Measurements from ENCODE around the gene GLG1. TPM values are rescaled to one million over a fixed set of nuclear protein-coding genes. Genes with fewer than 3 reads are reported as not detected.

The GLG1 gene
- polyA plus RNA-seq, 2 of the 4 experiments (the other 2 are of a cell fraction), result 51.9 to 90.6 TPM

DNA sequence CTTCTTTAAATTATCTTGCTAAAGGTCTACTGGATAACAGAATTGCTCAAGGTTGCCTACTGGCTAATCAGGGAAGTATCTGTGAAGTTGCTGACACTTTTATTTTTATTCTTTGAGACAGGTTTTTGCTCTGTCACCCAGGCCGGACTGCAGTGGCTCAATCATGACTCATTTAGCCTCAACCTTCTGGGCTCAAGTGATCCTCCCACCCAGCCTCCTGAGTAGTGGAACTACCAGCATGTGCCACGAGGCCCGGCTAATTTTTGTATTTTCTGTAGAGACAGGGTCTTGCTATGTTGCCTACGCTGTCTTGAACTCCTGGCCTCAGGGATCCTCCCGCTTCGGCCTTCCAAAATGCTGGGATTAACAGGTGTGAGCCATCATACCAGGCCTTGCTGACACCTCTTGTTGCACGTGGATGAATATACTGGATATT, 43.1 kb downstream of the GLG1 start:
- peak in 1 of 2 experiments; percentile 41 for DNase-seq (ENCODE audit: low read depth in 1 of 2, low spot score in 1 of 2)
- H3K9me3 ChIP-seq, result no peaks in the 10 kb centered on the region

GRCh38 chr16:74562117-74562516, 44.8 kb downstream of the GLG1 start:
- H3K27ac ChIP-seq, result no peak overlapping the region
- WGBS (ENCODE audit: missing lambda C conversion rate), result 83% methylated on average over 1 of the region's 1 CpG
- no peaks in the 10 kb centered on the region for H3K9me3 ChIP-seq
- H3K4me2 ChIP-seq, result no peak overlapping the region
- peaks cover 9% of the 10 kb centered on the region for H3K4me1 ChIP-seq
- CTCF ChIA-PET, result interaction anchor here (1.5 to 2.2 kb wide), 2 partner anchors 9 to 60 kb away, joined by 3 to 11 read pairs; no protein-coding TSS in a partner anchor
- H3K4me3 ChIP-seq, result no peak overlapping the region
- FAIRE-seq (no peak), ATAC-seq (no peak), DNase-seq (ENCODE audit: low read depth in 1 of 2, low spot score in 1 of 2) (no peak)
- POLR2A ChIA-PET, result no interaction called here
- no peak for TF ChIP-seq FOXS1 (CRISPR knock-in tag; IDR thresholded peaks at IDR 0.05)
- no peak for TF ChIP-seq JUNB (IDR thresholded peaks at IDR 0.05)
- TF ChIP-seq, protein P1, sequence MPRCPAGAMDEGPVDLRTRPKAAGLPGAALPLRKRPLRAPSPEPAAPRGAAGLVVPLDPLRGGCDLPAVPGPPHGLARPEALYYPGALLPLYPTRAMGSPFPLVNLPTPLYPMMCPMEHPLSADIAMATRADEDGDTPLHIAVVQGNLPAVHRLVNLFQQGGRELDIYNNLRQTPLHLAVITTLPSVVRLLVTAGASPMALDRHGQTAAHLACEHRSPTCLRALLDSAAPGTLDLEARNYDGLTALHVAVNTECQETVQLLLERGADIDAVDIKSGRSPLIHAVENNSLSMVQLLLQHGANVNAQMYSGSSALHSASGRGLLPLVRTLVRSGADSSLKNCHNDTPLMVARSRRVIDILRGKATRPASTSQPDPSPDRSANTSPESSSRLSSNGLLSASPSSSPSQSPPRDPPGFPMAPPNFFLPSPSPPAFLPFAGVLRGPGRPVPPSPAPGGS (IDR thresholded peaks at IDR 0.05), result no peak
- no peak for TF ChIP-seq SMC3 (IDR thresholded peaks at IDR 0.05)
- TF ChIP-seq CHD2 (IDR thresholded peaks at IDR 0.05; ENCODE audit: low read length, partially characterized antibody), result no peak
- TF ChIP-seq, protein P2, sequence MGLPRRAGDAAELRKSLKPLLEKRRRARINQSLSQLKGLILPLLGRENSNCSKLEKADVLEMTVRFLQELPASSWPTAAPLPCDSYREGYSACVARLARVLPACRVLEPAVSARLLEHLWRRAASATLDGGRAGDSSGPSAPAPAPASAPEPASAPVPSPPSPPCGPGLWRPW (IDR thresholded peaks at IDR 0.05), result no peak
- TF ChIP-seq KDM1A (IDR thresholded peaks at IDR 0.05; ENCODE audit: low read depth), result no peak
- no peak for TF ChIP-seq NPAS2 (CRISPR knock-in tag; IDR thresholded peaks at IDR 0.05; ENCODE audit: borderline replicate concordance)
- TF ChIP-seq HOXA7 (CRISPR knock-in tag; IDR thresholded peaks at IDR 0.05), result no peak
- TF ChIP-seq REST (IDR thresholded peaks at IDR 0.05), result no peak
- TF ChIP-seq ZNF302 (CRISPR knock-in tag; IDR thresholded peaks at IDR 0.05), result no peak
- TF ChIP-seq MAZ (IDR thresholded peaks at IDR 0.05; ENCODE audit: borderline replicate concordance, low read depth, low read length), result no peak

More for the DNA sequence above, 43.1 kb downstream of the GLG1 start:
- ChIA-PET POLR2A (no interaction called here), CTCF (no interaction called here)
- Histone ChIP-seq H3K4me2 (no peak overlapping the region), H3K4me1 (peaks cover 9% of the 10 kb centered on the region), H3K4me3 (no peak overlapping the region), H3K27ac (no peak overlapping the region)
- no peak for FAIRE-seq
- ATAC-seq, result peak; percentile 54 to 74; a peak in 4 of 6 replicates
- TF ChIP-seq, protein P3, sequence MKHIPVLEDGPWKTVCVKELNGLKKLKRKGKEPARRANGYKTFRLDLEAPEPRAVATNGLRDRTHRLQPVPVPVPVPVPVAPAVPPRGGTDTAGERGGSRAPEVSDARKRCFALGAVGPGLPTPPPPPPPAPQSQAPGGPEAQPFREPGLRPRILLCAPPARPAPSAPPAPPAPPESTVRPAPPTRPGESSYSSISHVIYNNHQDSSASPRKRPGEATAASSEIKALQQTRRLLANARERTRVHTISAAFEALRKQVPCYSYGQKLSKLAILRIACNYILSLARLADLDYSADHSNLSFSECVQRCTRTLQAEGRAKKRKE (CRISPR knock-in tag; IDR thresholded peaks at IDR 0.05; ENCODE audit: low read depth), result no peak
- peak; percentile 77 for TF ChIP-seq MAFK (IDR thresholded peaks at IDR 0.05; ENCODE audit: partially characterized antibody)
- 77% methylated on average over 7 of the region's 7 CpGs for WGBS (ENCODE audit: missing lambda C conversion rate)

- WGBS (ENCODE audit: missing lambda C conversion rate), result 81% methylated on average over 2 of the region's 2 CpGs
- ATAC-seq, result no peak
- no peaks in the 10 kb centered on the region for H3K9me3 ChIP-seq
- FAIRE-seq, result no peak
- H3K4me3 ChIP-seq, result no peak overlapping the region
- no peak overlapping the region for H3K27ac ChIP-seq
- peaks cover 12% of the 10 kb centered on the region for H3K4me1 ChIP-seq
- H3K4me2 ChIP-seq, result no peak overlapping the region
- CTCF ChIA-PET, result interaction anchor here (0.5 to 2.2 kb wide), 3 partner anchors 9 to 80 kb away, joined by 3 to 11 read pairs (median 3); no protein-coding TSS in a partner anchor
- POLR2A ChIA-PET, result no interaction called here
- TF ChIP-seq NR3C1 (IDR thresholded peaks at IDR 0.05) (no peak), CBX2 (IDR thresholded peaks at IDR 0.05; ENCODE audit: borderline replicate concordance, low read depth) (no peak), MAX (IDR thresholded peaks at IDR 0.05) (no peak), FOSL2 (IDR thresholded peaks at IDR 0.05) (no peak), FOSL2 (CRISPR knock-in tag; IDR thresholded peaks at IDR 0.05) (0 out of 2 replicates have a peak, but pooled peaks have one; percentile 30), ZNF302 (CRISPR knock-in tag; IDR thresholded peaks at IDR 0.05) (no peak), ZFP36 (IDR thresholded peaks at IDR 0.05; ENCODE audit: borderline replicate concordance, partially characterized antibody) (no peak), CBX8 (IDR thresholded peaks at IDR 0.05) (no peak)
- TF ChIP-seq, protein P3 (CRISPR knock-in tag; IDR thresholded peaks at IDR 0.05; ENCODE audit: low read depth), result no peak
- no peak for DNase-seq (ENCODE audit: low read depth in 1 of 2, low spot score in 1 of 2)
These were observed 45.3 kb downstream of the GLG1 start for GRCh38 chr16:74561626-74562025.

Measured in A549 (cell line).